HepG2 (cell line): Measurements from ENCODE around the gene SLC24A4. TPM values are rescaled to one million over a fixed set of nuclear protein-coding genes. Genes with fewer than 3 reads are reported as not detected.

Experiments used
- ATAC-seq: fragments of 200-7000 bp; cut with Tn5 transposase; 3 replicates; pipeline ENCODE4 v1.9.1; 2020; ENCODE audit warnings: mild to moderate bottlenecking, moderate library complexity
- BruUV-seq: library from RNA; stranded (reverse); fragments of 400-500 nt; replicated peaks from 2 replicates; lab custom pipeline; 2021; lab: Mats Ljungman, UMichigan
- CTCF ChIA-PET: fragments of 300-600 bp; formaldehyde crosslinking; extraction: SDS; loops from one replicate; lab custom pipeline; 2021; ENCODE audit warnings: low total read pairs, inconsistent platforms, low intra/inter-chr PET ratio; lab: Yijun Ruan, JAX
- POLR2A ChIA-PET: fragments of 350-600 bp; sonication (Branson Sonifier 250); formaldehyde crosslinking; loops from one replicate; lab custom pipeline; 2020; ENCODE audit warnings: antibody characterized with exemption, inconsistent platforms; lab: Yijun Ruan, JAX
- DNase-seq: peaks from one replicate; pipeline ENCODE4 v3.0.0-alpha.2; 2015; ENCODE audit warnings: low spot score
- FAIRE-seq: peaks from 3 replicates; lab custom pipeline; 2011; peaks lifted over from hg19 to GRCh38; lab: Jason Lieb, UNC
- H2AFZ ChIP-seq: one replicate; pipeline ENCODE4 v1.6.1; 2011; ENCODE audit warnings: low read length, inconsistent platforms
- H3K27ac ChIP-seq: fragments of 300-600 bp; 3 replicates; pipeline ENCODE4 v1.8.0; 2011; ENCODE audit warnings: mixed run types, mild to moderate bottlenecking, mixed read lengths, low read length, inconsistent platforms; ENCODE audit not compliant: insufficient read depth; ENCODE audit errors: extremely low read length
- H3K27me3 ChIP-seq, 2 experiments: fragments of 200-600 bp in 1 of 2; 2 replicates in 1 of 2; 3 replicates in 1 of 2; pipeline versions ENCODE4 v1.6.0 to v1.8.0; 2011; ENCODE audit warnings: low read length in 2 of 2, mild to moderate bottlenecking in 2 of 2, moderate library complexity in 2 of 2, inconsistent platforms in 1 of 2; ENCODE audit not compliant: insufficient read depth in 2 of 2, control insufficient read depth in 1 of 2
- H3K36me3 ChIP-seq, 2 experiments: fragments of 200-600 bp in 1 of 2; replicated peaks in 1 of 2; 2 replicates in 1 of 2; 3 replicates in 1 of 2; pipeline versions ENCODE4 v1.5.1 to v1.8.0; 2011; ENCODE audit warnings: low read length in 2 of 2, inconsistent platforms in 1 of 2; ENCODE audit not compliant: insufficient read depth in 2 of 2, control insufficient read depth in 1 of 2
- H3K4me1 ChIP-seq: 2 replicates; pipeline ENCODE4 v1.5.1; 2012; ENCODE audit warnings: low read length, inconsistent platforms; ENCODE audit not compliant: insufficient read depth
- H3K4me2 ChIP-seq: 2 replicates; pipeline ENCODE4 v1.6.0; 2011; ENCODE audit warnings: low read depth, low read length, inconsistent platforms
- H3K4me3 ChIP-seq, 3 experiments: fragments of 200-600 bp in 1 of 3; sonication (generic), shearing (Covaris generic) in 1 of 3; replicated peaks in 1 of 3; 2 replicates each; pipeline ENCODE4 v1.5.1; 2011 to 2016; ENCODE audit warnings: low read length in 3 of 3, inconsistent platforms in 2 of 3, low read depth in 2 of 3, mild to moderate bottlenecking in 2 of 3, control low read depth in 1 of 3, mixed read lengths in 1 of 3; ENCODE audit not compliant: insufficient read depth in 1 of 3
- H3K79me2 ChIP-seq: one replicate; pipeline ENCODE4 v1.6.1; 2011; ENCODE audit warnings: low read length, inconsistent platforms; ENCODE audit not compliant: insufficient read depth
- H3K9ac ChIP-seq: 2 replicates; pipeline ENCODE4 v1.6.0; 2011; ENCODE audit warnings: mild to moderate bottlenecking, low read depth, low read length, inconsistent platforms; ENCODE audit not compliant: insufficient read depth
- H3K9me3 ChIP-seq: 2 replicates; pipeline ENCODE4 v1.5.1; 2012; ENCODE audit warnings: mild to moderate bottlenecking, low read length
- H4K20me1 ChIP-seq: 2 replicates; pipeline ENCODE4 v1.6.0; 2011; ENCODE audit warnings: inconsistent platforms, mild to moderate bottlenecking, low read length, moderate library complexity; ENCODE audit not compliant: insufficient read depth
- POLR2A ChIP-seq, 2 experiments: IDR thresholded peaks; 2 replicates each; pipeline ENCODE4 v1.6.1; 2011; ENCODE audit warnings: low read depth in 2 of 2, low read length in 2 of 2, mild to moderate bottlenecking in 1 of 2, moderate library complexity in 1 of 2; ENCODE audit not compliant: insufficient read depth in 1 of 2
- TAF15 ChIP-seq: fragments of 200-400 bp; formaldehyde crosslinking; IDR thresholded peaks from one replicate; pipeline ENCODE4 v1.6.1; 2018; ENCODE audit warnings: mild to moderate bottlenecking, low read depth, low read length; ENCODE audit not compliant: poor library complexity, severe bottlenecking
- ZBTB7A ChIP-seq: sonication (generic); formaldehyde crosslinking; IDR thresholded peaks from 2 replicates; pipeline ENCODE4 v1.8.0; 2022; ENCODE audit warnings: mild to moderate bottlenecking, missing genetic modification reagents
- ZMYM3 ChIP-seq: sonication (generic); formaldehyde crosslinking; IDR thresholded peaks from 2 replicates; pipeline ENCODE4 v1.5.1; 2020; ENCODE audit warnings: mild to moderate bottlenecking, missing genetic modification reagents
- ZNF121 ChIP-seq: sonication (generic); formaldehyde crosslinking; IDR thresholded peaks from 2 replicates; pipeline ENCODE4 v1.5.0; 2020; ENCODE audit warnings: mild to moderate bottlenecking, missing genetic modification reagents
- WGBS: methylation state at CpG from one replicate; pipeline ENCODE4 v1.1.6; 2017; ENCODE audit warnings: low lambda C conversion rate; 5-methylcytosine and 5-hydroxymethylcytosine counted together
- in situ Hi-C: cut with HindIII; loops from 2 replicates; pipeline ENCODE4 v1.10.0; 2017; ENCODE audit warnings: low pct_unique_long_range_greater_than_20kb; ENCODE audit not compliant: extremely low pct_ligation_motif_present
- intact Hi-C: fragments of 100-400 bp; cut with micrococcal nuclease; formaldehyde crosslinking; loops from one replicate; pipeline ENCODE4 v1.10.0; 2022; ENCODE audit not compliant: unreplicated experiment
- polyA plus RNA-seq, 8 experiments: library from polyadenylated mRNA; depleted of rRNA in 3 of 8; stranded (reverse) in 7 of 8; unstranded in 1 of 8; fragments of >200 nt; fragmentation: Illumina TruSeq in 4 of 8; extraction: Trizol in 4 of 8; gene quantifications; 2 replicates each; pipeline versions ENCODE4 v1.2.1 to v1.2.3, GENCODE V29; 2011 to 2016; ENCODE audit warnings: low read depth in 4 of 8, missing spikeins in 1 of 8, mixed read lengths in 1 of 8; ENCODE audit not compliant: insufficient read depth in 1 of 8
- total RNA-seq, 5 experiments: library from RNA; depleted of rRNA; stranded (reverse); fragments of >200 nt; fragmentation: Illumina TruSeq; extraction: Trizol; gene quantifications; 2 replicates each; pipeline ENCODE4 v1.2.3, GENCODE V29; 2016; ENCODE audit warnings: low read depth in 1 of 5
- TF ChIP-seq, protein P1 (sequence below): sonication (generic); formaldehyde crosslinking; IDR thresholded peaks from 2 replicates; pipeline ENCODE4 v1.4.0; 2020; ENCODE audit warnings: missing genetic modification reagents
- TF ChIP-seq, protein P2 (sequence below): sonication (generic); formaldehyde crosslinking; IDR thresholded peaks from 2 replicates; pipeline ENCODE4 v1.5.0; 2020; ENCODE audit warnings: mild to moderate bottlenecking, missing genetic modification reagents

SLC24A4 gene
- total and polyA plus RNA-seq, 2 of the 13 experiments (the other 11 are each of a cell fraction or from before 2014, with no cell fraction given): not detected

- no peaks in the 10 kb centered on the region for H3K9me3 ChIP-seq
- TF ChIP-seq, protein P1, sequence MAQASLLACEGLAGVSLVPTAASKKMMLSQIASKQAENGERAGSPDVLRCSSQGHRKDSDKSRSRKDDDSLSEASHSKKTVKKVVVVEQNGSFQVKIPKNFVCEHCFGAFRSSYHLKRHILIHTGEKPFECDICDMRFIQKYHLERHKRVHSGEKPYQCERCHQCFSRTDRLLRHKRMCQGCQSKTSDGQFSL (CRISPR knock-in tag): no peak
- TF ChIP-seq TAF15 (no peak), POLR2A (IDR thresholded peaks at IDR 0.05; ENCODE audit: insufficient read depth in 1 of 2, low read depth in 2 of 2, low read length in 2 of 2) (peak in 1 of 2 experiments; percentile 14; a peak in 1 of 4 replicates), ZNF121 (peak; percentile 93), ZMYM3 (CRISPR knock-in tag) (peak; percentile 56; the same call in 1 of the 2 replicates), ZBTB7A (CRISPR knock-in tag) (no peak)
- TF ChIP-seq, protein P2, sequence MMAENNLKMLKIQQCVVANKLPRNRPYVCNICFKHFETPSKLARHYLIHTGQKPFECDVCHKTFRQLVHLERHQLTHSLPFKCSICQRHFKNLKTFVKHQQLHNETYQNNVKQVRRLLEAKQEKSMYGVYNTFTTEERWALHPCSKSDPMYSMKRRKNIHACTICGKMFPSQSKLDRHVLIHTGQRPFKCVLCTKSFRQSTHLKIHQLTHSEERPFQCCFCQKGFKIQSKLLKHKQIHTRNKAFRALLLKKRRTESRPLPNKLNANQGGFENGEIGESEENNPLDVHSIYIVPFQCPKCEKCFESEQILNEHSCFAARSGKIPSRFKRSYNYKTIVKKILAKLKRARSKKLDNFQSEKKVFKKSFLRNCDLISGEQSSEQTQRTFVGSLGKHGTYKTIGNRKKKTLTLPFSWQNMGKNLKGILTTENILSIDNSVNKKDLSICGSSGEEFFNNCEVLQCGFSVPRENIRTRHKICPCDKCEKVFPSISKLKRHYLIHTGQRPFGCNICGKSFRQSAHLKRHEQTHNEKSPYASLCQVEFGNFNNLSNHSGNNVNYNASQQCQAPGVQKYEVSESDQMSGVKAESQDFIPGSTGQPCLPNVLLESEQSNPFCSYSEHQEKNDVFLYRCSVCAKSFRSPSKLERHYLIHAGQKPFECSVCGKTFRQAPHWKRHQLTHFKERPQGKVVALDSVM: peak; percentile 38; the same call in 1 of the 2 replicates
- intact Hi-C loops: no loop called here
- no peak for FAIRE-seq
- H3K4me3 ChIP-seq: peak overlapping the region in 2 of 3 experiments; percentile 7 to 56; a peak in 3 of 6 replicates
- ATAC-seq: peak; percentile 26
- peak overlapping the region; percentile 81 for H3K27ac ChIP-seq
- peak overlapping the region; percentile 81 for H3K4me2 ChIP-seq
- no peak overlapping the region for H2AFZ ChIP-seq
- ChIA-PET CTCF (no interaction called here), POLR2A (interaction anchor here (0.8 kb wide), 1 partner anchor 22 kb away, joined by 3 read pairs; no protein-coding TSS in a partner anchor)
- 64% methylated on average over 9 of the region's 9 CpGs for WGBS
- no peaks in the 10 kb centered on the region for H3K36me3 ChIP-seq
- no TSS peak for BruUV-seq
- peak overlapping the region; percentile 57 for H3K9ac ChIP-seq
- in situ Hi-C loops: no loop called here
- no peaks in the 10 kb centered on the region for H4K20me1 ChIP-seq
- DNase-seq: no peak
- no peaks in the 10 kb centered on the region for H3K79me2 ChIP-seq
- no peaks in the 10 kb centered on the region; a peak in 1 of 5 replicates for H3K27me3 ChIP-seq
- peaks cover 58% of the 10 kb centered on the region for H3K4me1 ChIP-seq
These were observed 179.7 kb downstream of the SLC24A4 start for GRCh38 chr14:92502541-92503286.
